HG02588 (cell line): ENCODE results near the gene POP7.

Experiments
- ATAC-seq: cut with Tn5 transposase; IDR thresholded peaks from one replicate; pipeline ENCODE4 v1.9.1; 2021; ENCODE audit warnings: mild to moderate bottlenecking, moderate library complexity; ENCODE audit not compliant: unreplicated experiment

Gene POP7

DNA sequence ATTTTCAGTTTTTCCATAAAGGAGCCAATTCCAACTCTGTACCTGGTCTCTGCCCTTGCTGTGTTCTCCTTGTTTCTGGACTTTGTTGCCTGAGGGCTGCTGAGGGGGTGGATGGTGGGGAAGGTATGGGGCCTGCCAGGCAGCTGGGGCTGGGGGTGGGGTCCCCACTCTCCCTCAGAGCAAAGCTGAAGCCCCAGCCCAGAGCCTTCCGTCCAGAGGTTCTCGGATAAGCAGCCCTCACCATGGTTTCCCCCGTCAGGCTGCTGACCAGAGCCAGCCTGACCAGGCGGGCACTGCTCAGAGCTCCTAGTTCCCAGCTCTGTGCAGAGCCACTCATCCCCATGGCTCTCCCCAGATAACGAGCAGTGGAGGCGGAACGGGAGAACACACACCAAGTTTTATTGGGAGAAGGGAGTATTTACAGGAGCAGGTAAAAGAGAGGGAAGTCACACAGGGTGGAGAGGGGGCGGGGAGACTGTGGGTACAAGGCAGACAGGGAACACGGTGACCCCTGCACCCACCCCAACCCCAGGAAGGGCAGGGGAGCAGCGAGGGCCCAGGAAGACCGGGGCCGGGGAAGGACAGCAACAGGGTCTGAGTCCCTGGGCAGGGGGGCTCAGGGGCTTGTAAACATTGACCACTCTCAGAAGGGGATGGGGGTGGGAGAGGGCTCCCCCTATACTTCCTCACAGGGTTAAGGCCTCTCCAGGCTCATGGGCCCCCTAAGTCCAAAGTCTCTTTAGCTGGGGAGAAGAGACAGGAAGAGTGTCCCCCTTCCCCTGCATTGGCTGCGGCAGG is 26.6 kb upstream of the POP7 start:
- no peak for ATAC-seq

DNA sequence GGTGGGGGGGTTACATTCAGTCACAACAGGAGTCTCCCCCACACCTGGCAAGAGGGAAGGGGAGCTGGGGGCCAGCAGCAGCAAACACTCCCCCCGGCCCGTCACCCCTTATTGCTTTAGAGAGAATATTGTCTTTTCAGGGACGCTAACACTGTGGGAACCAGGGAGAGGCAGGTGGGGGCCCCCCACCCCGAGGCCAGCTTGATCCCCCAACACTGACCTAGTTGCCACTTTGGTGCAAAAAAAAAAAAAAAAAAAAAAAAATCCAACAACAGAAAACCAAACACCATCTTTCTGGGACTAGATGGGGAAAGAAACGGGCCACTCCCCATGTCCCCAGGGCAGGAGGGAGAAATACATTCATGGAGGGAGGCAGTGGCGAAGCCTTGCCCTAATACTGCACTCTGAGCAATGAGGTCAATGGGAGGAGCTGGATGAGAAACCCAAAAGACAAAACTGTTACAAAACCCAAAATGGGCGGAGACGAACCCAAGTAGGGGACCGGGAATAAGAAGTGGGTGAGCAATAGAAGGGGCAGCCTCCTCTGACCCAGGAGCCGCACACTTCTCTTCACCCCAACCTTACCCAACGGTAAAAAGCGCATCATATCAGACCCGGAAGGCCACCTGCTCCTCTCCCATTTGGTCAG is 25.9 kb upstream of the POP7 start:
- ATAC-seq, result no peak

DNA sequence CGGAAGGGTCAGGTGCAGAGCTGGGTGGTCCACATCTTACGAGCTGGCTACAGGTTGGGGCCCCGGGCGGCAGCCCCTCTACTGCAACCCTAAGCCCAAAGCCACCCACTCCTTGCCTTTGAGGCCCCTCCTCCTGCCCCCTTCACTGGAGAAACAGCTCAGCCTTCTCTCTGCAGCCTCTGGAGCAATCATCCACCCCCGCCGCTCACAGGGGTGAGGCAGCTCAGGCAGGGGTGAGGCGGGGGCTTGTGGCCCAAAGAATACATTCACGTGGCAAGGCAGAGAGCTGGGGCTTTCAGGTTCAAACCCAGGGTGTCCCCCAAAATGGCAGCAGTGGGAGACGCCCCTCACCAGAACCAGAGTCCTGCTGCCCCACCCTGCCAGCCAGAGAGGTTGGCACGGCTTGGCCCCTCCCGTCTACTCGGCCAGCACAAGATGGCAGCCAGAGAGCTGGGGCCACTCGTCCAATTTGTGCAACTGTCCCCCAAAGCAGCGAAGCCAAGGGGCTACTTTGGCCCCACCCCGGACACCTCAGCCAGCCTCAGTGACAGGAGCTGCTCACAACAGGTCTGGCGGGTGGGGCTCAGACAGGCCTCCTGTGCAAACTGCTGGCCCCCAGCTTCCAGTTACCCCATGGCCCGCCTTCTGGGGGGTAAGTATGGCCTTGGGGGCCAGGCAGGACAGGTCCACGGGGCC is 25.2 kb upstream of the POP7 start:
- no peak for ATAC-seq

DNA sequence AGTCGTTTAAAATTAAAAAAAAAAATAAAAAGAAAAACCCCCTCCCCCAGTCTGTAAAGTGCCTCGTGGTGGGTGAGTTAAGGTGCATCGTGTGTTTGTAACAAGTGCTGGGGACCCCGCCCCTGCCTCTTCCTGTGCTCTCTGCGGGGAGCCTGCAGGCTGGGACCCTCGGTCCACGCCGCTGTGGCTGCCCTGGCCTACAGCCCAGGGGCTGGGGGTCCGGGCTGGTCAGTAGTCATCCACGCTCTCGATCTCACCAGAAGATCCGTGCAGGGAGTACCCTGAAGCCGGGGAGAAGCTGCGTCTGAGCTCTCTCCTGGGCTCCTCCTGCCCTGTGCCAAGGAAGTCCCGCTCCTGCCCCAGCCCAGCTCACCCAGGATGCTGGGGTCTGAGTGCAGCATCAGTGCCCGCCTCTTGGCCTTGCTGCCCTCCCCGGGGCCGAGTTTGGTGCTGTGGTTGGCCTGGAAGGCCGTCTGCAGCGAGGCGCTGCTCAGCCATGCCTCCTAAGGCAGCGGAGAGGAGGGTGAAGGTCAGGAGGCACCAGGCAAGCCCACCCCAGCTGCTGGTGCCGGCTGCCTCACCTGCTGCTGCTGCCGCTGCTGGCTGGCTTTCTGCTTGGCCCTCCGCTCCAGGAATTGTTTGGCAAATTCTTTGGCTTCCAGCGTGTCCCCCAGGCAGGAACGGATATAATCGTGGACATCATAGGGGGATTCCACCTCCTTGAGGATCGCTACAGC is 24.3 kb upstream of the POP7 start:
- no peak for ATAC-seq

DNA sequence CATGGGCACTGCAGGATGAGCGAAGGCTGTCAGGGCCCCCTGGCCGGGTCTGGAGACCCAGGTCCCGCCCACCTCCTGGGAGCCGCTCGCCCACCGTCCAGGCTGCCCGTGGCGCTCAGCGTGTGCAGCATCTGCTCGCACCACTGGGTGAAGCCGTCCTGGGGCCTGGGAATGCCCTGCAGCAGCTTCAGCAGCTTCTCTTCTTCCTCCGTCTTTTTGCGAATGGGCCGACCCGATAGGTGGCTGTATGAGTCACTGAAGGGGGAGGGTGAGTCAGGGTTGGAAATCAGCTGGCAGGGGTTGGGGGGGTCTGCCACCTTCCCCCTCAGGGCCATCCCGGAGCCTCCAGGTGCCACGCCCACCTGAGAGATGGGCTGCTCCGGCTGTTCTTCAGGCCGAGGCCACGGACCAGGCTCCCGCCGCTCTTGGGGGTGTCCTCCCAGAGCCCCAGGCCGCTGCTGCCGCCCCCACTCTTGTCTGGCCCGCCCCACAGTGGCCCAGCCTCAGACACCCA is 23.6 kb upstream of the POP7 start:
- ATAC-seq, result no peak

DNA sequence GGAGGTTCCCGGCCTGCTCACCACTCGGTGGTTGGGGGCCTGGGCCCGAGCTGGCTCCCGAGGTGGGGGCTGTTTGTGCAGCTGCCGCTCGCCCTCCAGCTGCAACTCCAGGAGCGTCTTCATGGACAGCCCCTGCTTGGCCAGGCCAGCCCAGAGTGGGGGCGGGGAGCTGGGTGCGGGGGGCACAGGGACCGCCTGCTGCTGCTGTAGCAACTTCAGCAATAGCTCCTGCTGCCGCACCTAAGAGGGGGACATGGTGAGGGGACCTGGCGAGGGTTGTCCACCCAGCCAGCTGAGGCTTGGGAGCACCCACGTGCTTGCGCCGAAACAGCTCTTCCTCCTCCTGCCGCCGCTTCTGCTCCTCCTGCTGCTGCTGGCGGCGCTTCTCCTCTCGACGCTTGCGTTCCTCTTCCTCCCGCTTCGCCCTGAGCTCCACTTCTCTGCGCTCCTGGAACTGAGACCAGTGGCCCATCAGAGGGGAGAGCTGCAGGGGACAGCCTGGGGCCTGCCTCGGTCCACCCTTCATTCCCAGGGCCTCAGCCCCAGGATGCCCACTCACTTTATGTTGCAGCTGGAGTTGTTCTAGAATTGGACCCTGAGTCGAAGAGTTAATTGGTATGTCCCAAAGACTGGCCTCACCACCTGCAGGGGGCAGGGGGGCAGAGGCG is 22.8 kb upstream of the POP7 start:
- no peak for ATAC-seq

DNA sequence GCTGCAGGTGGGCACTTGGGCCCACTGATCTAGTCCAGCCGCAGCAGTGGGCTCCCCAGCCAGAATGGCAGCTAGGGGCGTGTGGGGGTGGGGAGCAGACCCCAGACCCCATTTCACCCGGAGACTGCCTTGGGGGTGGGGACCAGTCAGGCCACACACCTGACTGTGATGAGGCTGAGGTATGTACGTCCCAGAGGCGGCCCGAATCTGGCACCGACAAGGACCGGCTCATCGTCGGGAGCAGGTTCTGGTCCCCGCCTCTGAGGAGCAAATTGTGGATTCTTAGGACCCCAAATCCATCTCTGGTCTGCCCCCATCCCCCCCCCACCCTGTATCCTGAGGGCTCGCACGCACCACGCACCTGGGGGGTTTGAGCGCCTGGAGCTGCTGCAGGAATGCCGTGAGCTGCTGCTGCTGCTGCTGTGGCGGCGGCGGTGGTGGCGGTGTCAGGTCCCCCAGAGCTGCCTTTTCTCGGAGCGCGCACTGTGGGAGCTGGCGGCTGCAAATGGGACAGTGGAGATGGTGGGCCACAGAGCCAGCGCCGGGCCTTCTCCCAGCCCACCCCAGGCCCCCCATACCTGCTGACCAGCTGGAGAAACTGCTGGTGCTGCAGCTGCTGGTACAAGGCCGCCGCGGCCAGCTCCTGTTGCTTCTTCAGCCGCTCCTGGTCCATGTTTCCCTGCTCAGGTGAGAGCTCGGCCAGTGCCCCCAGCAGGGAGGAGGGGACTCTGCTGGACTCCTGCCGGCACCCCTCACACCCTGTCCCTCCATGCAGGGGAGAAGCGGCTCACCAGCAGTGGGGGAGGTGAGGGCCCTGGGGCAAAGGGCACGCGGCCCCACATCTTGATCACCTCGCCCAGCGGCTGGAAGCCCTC is 22.0 kb upstream of the POP7 start:
- ATAC-seq, result no peak

DNA sequence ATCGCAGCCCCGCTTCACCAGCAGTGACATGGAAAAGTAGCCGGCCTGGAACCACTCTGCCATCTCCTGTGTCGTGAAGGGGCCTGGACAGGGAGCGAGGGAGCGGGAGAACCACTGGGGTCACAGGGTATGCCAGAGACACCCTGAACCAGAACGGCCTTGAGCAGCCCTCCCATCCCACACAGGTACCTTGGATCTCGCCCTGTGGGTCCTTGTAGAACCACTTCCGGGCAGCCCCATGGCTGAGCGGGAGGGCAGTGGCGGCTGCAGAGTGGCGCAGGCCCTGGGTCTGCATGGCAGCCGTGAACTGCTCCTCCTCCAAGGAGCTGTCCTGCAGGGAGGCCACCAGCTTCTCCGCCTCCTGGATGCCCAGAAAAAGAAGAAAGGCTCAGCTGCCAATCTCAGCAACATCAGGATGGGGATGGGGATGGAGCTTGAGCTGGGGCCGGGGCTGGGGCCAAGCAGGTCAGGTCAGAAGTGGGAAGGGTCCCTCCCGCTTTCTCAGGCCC is 21.3 kb upstream of the POP7 start:
- no peak for ATAC-seq

DNA sequence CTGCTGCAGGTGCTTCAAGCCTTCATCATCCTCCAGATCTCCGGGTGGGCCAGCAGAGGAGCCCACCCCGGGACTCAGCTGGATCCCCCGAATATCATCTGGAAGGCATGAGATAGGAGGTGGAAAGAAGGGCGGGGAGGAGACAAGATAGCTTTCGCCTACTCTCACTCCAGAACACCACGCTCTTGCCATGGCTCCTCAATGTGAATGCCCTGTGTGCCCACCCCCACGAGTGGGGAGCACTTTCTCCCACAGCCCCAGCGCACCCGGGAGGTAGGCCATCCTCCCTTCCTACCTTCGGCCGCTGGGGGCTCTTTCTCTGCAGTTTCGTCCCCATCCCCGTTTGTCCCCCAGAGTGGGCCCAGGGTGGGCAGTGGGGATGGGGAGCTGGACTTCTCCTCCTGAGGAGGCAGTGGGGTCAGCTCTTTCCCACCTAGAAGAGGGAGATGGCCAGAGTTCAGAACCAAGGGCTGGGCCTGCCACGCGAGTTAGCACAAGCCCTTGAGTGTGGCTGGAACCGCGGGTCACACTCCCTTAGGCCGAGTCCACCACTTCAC is 20.8 kb upstream of the POP7 start:
- ATAC-seq, result no peak

DNA sequence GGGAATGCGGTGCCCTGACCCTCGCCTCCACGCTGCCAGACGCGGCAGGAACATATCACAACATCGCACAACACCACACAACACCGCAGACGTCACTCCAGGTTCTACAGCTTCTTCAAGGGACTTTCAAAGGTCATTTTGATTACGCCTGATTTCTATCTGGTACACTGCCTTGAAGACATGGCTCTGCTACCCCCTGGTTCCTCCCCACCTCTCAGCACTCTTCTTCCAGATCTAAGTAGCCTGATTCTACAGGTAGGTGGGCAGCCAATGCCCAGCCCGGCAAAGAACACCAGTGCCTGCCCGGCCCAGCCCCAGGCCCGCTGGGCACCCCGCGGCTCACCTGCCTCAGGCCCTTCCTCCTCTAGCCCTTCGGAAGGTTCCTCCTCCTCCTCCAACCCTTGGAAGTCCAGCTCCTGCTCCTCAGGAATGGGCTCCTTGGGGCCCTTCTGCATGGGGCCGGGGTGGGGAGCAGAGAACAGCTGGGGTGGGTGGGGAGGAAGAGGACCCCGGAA is 20.2 kb upstream of the POP7 start:
- ATAC-seq, result no peak

DNA sequence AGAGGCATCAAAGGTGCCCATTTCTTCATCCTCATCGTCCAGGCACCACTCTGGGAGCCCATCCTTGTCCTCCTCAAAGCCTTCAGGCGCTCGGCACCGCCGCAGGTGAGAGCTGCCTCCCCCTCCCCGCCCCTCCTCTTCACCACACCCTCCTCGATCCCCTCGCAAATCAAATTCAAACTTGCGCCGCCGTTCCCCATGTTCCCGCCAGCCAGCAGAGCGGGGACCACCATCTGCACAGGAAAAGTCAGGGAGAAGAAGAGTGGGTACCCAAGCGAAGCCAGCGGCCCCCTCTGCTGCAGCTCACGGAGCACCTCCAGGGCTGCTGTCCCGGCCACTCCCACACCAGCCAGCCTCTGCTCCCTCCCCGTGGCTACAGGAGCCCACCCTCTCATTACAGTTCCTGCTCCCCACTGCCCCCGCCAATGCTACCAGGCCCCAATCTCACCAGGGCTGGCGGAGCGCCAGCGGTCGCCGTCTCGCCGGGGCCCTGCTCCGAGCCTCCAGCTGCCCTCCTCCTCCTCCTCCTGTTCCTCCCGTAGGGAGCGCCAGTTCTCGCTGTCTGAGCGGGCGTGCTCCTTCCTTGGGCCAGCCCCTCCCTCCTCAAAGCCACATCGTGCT is 19.6 kb upstream of the POP7 start:
- ATAC-seq, result no peak

DNA sequence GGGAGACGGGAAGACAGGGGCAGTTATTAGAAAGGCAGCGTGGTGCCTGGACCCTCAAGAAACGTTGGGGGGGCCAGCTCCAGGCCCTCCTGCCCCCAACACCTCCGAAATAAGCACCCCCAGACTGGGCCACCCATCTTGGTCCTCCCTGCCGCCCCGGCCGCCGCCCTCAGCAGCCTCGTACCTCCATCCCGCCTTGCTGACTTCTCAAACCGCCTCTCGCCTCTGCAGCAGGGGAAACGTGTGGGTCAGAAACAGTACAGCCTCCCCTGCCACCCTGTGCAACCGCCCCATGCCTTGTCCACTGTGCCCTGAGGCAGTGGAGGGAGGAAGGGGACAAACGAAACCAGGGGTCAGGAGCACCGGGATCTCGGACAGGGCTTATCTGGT is 19.1 kb upstream of the POP7 start:
- ATAC-seq, result no peak

DNA sequence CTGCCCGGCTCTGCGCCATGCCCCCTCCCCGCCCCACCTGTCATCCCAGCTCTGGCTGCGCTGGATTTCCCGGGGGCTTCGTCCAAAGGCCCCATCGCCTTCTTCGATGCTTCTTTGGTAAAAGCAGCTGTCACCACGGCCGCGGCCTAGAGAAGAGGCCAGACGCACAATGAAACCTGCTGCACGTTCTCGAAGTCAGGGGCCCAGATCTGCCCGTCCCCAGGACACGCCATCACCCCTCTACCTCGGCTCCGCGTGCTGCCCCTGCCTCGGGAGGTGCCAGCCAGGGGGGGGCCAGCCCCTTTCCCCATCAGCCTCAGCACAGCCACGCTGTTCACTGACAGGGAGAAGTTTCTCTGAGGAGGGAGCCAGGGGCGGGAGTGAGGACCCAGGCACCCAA is 18.7 kb upstream of the POP7 start:
- ATAC-seq, result no peak

DNA sequence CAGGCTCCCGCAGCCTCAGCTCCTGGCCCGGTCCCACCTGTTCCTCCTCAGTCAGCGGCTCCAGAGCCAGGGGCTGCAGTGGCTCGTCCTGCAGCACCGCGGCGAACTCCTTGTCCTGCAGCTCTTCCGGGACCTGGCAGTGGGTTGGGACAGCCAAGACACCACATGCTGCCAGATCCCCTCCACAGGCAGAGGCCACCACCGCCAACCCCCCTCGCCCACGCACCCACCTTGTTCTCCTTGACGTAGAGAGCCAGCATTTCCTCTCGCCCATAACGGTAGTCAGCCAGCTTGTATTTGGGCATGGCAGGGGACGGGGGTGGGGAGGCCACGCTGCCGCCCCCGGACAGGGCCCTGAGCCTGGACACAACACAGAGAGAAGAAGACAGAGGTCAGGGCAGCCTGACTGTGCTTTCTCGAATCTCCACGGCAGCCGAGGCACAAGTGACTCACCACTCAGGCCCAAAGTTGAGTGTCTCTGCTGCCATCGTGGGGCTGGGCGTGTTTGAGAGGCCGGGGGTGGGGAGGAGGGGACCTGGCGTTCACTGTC is 18.1 kb upstream of the POP7 start:
- ATAC-seq, result no peak

DNA sequence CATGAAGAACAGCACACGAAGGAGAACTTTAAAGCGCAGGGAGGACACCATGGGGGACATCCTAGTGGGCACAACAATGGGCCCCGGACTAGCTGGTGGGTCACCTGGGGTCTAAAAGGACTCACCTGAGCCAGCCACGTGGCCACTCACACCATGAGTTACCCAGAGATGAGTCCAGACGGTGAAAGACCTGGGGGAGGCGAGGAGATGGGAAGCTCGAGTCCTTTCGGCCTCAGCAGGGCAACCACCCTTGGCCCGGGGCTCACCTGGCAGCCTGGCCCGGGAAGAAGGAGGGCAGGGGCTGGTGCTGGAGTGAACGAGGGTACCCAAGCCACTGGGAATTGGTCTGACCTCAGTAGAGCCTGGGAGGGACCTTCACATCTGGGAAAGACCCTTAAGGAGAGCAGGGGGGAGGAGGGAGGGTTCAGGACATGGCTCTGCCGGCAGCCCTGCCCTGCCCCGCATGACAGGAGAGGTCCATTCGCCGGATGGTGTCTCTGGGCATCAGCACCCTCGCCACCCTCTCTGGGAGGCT is 17.5 kb upstream of the POP7 start:
- no peak for ATAC-seq

DNA sequence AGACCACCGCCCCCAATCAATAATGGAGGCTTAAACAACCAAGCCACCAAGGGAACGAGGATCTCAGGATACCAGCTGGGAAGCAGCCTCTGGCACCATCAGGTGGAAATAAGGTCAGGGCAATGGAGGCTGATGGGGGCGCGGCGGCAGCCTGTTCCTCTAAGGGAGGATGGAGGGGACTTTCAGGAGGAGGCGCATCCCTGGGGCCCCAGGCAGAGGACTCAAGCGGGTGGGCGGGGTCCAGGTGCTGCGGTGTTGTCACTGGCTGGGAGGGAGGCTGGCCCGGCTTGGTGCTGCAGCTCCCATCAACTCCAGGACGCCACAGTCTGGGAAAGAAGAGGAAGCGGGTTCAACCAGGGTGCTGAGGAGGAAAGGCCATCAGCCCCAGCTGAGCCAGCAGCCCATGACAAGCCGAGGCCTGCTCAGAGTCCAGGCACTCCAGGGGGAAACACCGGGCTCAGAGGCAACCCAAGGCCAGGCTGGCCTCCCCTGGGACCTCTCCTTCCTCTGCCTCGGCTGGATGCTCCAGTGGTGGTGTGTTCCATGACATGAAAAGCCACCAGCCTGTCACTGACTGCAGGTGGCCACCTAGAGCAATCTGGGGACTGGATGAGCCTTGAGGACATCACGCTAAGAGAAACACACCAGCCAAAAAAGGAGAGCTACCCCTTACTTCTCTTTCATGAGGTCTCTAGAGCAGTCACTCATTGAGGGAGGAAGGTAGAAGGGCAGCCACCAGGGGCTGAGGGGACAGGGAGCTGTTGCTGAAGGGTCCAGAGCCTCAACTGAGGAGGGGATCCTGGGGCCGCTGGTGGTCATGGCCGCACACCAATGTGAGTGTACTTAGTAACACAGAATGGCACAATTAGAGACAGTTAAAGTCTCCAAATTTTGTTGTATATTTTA is 16.4 kb upstream of the POP7 start:
- ATAC-seq, result no peak
